Endothelial cell of umbilical vein (primary cell): Measurements from ENCODE around the gene PPP2R5A.

Experiments used
- CTCF ChIP-seq, 2 donors: IDR thresholded peaks; 1 replicate in 1 of 2; 2 replicates in 1 of 2; pipeline ENCODE4 v1.5.1; 2011; ENCODE audit warnings: low read length in 2 of 2, mild to moderate bottlenecking in 2 of 2, moderate library complexity in 2 of 2, control low read depth in 1 of 2, inconsistent platforms in 1 of 2, low read depth in 1 of 2; ENCODE audit not compliant: insufficient read depth in 1 of 2; ENCODE audit errors: extremely low read depth in 1 of 2
- EZH2 ChIP-seq: IDR thresholded peaks from 2 replicates; pipeline ENCODE4 v1.6.1; 2012; ENCODE audit warnings: borderline replicate concordance, low read depth, mild to moderate bottlenecking, moderate library complexity, low read length, inconsistent platforms; ENCODE audit not compliant: severe bottlenecking
- MYC ChIP-seq: IDR thresholded peaks from one replicate; pipeline ENCODE4 v1.6.1; 2011; ENCODE audit warnings: mild to moderate bottlenecking, low read depth, low read length
- POLR2A ChIP-seq: IDR thresholded peaks from 2 replicates; pipeline ENCODE4 v1.6.1; 2012; ENCODE audit warnings: low read depth, mild to moderate bottlenecking, control low read depth, low read length
- POLR2AphosphoS5 ChIP-seq: IDR thresholded peaks from 2 replicates; pipeline ENCODE4 v1.6.1; 2012; ENCODE audit warnings: low read depth, mild to moderate bottlenecking, control low read depth, low read length, moderate library complexity; ENCODE audit not compliant: insufficient read depth

- no peak for TF ChIP-seq POLR2A
- no peak for TF ChIP-seq CTCF (IDR thresholded peaks at IDR 0.05; ENCODE audit: extremely low read depth in 1 of 2, insufficient read depth in 1 of 2, low read depth in 1 of 2, low read length in 2 of 2)
- no peak for TF ChIP-seq EZH2
- TF ChIP-seq POLR2AphosphoS5: no peak
- no peak for TF ChIP-seq MYC
Measured at GRCh38 chr1:212313616-212314015, 28.4 kb downstream of the PPP2R5A start.
